HepG2 (cell line): ENCODE results near the gene KLF9. TPM values are rescaled to one million over a fixed set of nuclear protein-coding genes. Genes with fewer than 3 reads are reported as not detected.

Source experiments
- GATAD2A ChIP-seq: IDR thresholded peaks from 2 replicates; pipeline ENCODE4 v1.6.1; 2016
- HOXD1 ChIP-seq: sonication (generic); formaldehyde crosslinking; IDR thresholded peaks from 2 replicates; pipeline ENCODE4 v1.5.0; 2020; ENCODE audit warnings: missing genetic modification reagents
- KDM2A ChIP-seq: sonication (generic); formaldehyde crosslinking; IDR thresholded peaks from 2 replicates; pipeline ENCODE4 v1.4.0; 2020; ENCODE audit warnings: low read depth, missing genetic modification reagents, borderline replicate concordance
- KMT2B ChIP-seq: IDR thresholded peaks from 2 replicates; pipeline ENCODE4 v1.6.1; 2016; ENCODE audit warnings: missing genetic modification reagents, missing compliant biosample characterization
- MYC ChIP-seq: sonication (generic); formaldehyde crosslinking; IDR thresholded peaks from 2 replicates; pipeline ENCODE4 v1.9.0; 2021; ENCODE audit warnings: missing genetic modification reagents, borderline replicate concordance
- MYNN ChIP-seq: sonication (generic); formaldehyde crosslinking; IDR thresholded peaks from 2 replicates; pipeline ENCODE4 v1.4.0; 2020; ENCODE audit warnings: mild to moderate bottlenecking, low read depth, missing genetic modification reagents
- ZNF12 ChIP-seq: sonication (generic); formaldehyde crosslinking; IDR thresholded peaks from 2 replicates; pipeline ENCODE4 v1.5.0; 2020; ENCODE audit warnings: missing genetic modification reagents
- ZNF335 ChIP-seq: sonication (generic); formaldehyde crosslinking; IDR thresholded peaks from 2 replicates; pipeline ENCODE4 v1.4.0; 2020; ENCODE audit warnings: missing genetic modification reagents
- ZNF354B ChIP-seq: sonication (generic); formaldehyde crosslinking; IDR thresholded peaks from 2 replicates; pipeline ENCODE4 v1.8.0; 2022; ENCODE audit warnings: mild to moderate bottlenecking, missing genetic modification reagents
- polyA plus RNA-seq, 8 experiments: library from polyadenylated mRNA; depleted of rRNA in 3 of 8; stranded (reverse) in 7 of 8; unstranded in 1 of 8; fragments of >200 nt; fragmentation: Illumina TruSeq in 4 of 8; extraction: Trizol in 4 of 8; gene quantifications; 2 replicates each; pipeline versions ENCODE4 v1.2.1 to v1.2.3, GENCODE V29; 2011 to 2016; ENCODE audit warnings: low read depth in 4 of 8, missing spikeins in 1 of 8, mixed read lengths in 1 of 8; ENCODE audit not compliant: insufficient read depth in 1 of 8
- total RNA-seq, 5 experiments: library from RNA; depleted of rRNA; stranded (reverse); fragments of >200 nt; fragmentation: Illumina TruSeq; extraction: Trizol; gene quantifications; 2 replicates each; pipeline ENCODE4 v1.2.3, GENCODE V29; 2016; ENCODE audit warnings: low read depth in 1 of 5
- TF ChIP-seq, protein P1 (sequence below): sonication (generic); formaldehyde crosslinking; IDR thresholded peaks from 2 replicates; pipeline ENCODE4 v1.4.0; 2020; ENCODE audit warnings: mild to moderate bottlenecking, missing genetic modification reagents
- TF ChIP-seq, protein P2 (sequence below): IDR thresholded peaks from 2 replicates; pipeline ENCODE4 v1.6.1; 2016; ENCODE audit warnings: control low read depth
- TF ChIP-seq, protein P3 (sequence below): IDR thresholded peaks from 2 replicates; pipeline ENCODE4 v1.6.1; 2016; ENCODE audit warnings: low read depth, borderline replicate concordance
- TF ChIP-seq, protein P4 (sequence below): sonication (generic); formaldehyde crosslinking; IDR thresholded peaks from 2 replicates; pipeline ENCODE4 v1.4.0; 2020; ENCODE audit warnings: missing genetic modification reagents, borderline replicate concordance
- TF ChIP-seq, protein P5 (sequence below): sonication (generic); formaldehyde crosslinking; IDR thresholded peaks from 2 replicates; pipeline ENCODE4 v1.4.0; 2020; ENCODE audit warnings: missing genetic modification reagents
- TF ChIP-seq, protein P6 (sequence below): IDR thresholded peaks from 2 replicates; pipeline ENCODE4 v1.6.1; 2016; ENCODE audit warnings: mild to moderate bottlenecking

Gene KLF9
- total and polyA plus RNA-seq, 2 of the 13 experiments (the other 11 are each of a cell fraction or from before 2014, with no cell fraction given), result 5.7 to 7.2 TPM

DNA sequence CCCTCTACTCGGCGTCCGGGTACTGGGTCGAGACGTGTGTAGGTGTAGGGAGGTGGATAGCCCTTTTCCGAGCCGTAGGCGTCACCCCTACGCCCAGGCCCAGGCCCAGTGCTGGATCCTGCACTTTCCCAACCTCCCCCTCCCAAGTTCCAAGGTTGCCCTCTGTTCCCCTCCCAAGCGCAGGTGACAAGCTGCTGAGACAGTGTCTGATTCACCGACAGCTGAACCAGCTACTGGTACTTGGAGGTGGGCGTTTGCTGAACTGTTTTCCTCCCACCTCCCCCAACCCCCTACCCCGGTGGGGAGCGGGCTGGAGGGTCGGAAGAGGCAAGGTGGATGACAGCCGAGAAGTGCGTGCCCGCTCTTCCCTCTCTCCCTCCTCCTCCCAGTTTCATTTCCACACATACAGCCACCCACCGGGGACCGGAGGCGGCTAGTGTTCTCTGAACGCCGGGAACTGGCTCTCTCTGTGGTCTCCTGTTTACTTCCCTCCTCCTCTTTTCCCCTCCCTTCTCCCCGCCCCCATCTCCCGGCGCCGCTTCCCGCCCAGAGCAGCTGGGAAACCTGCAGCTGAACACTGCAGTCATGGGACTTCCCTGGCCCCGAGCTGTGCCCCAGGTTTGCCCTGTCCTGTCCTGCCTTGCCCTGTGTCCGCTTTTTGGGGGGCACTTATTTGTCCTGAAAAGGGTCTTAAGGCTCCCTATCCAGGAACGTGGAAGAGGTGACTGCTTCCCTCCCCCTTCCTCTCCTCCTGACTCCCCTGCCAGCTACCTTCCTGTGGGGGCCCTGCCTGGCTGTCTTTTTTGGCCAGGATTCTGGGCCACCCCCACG lies 6.2 kb upstream of the KLF9 start (continued):
- TF ChIP-seq, protein P1, sequence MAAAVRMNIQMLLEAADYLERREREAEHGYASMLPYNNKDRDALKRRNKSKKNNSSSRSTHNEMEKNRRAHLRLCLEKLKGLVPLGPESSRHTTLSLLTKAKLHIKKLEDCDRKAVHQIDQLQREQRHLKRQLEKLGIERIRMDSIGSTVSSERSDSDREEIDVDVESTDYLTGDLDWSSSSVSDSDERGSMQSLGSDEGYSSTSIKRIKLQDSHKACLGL (CRISPR knock-in tag), result no peak
- 0 out of 2 replicates have a peak, but pooled peaks have one; percentile 12 for TF ChIP-seq ZNF12 (CRISPR knock-in tag)
- TF ChIP-seq GATAD2A, result peak; percentile 75
- TF ChIP-seq, protein P2, sequence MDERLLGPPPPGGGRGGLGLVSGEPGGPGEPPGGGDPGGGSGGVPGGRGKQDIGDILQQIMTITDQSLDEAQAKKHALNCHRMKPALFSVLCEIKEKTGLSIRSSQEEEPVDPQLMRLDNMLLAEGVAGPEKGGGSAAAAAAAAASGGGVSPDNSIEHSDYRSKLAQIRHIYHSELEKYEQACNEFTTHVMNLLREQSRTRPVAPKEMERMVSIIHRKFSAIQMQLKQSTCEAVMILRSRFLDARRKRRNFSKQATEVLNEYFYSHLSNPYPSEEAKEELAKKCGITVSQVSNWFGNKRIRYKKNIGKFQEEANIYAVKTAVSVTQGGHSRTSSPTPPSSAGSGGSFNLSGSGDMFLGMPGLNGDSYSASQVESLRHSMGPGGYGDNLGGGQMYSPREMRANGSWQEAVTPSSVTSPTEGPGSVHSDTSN (CRISPR knock-in tag), result no peak
- TF ChIP-seq ZNF354B (CRISPR knock-in tag), result no peak
- no peak; the same call in 1 of the 2 replicates for TF ChIP-seq KDM2A (CRISPR knock-in tag)
- TF ChIP-seq MYNN, result no peak
- no peak; the same call in 1 of the 2 replicates for TF ChIP-seq HOXD1 (CRISPR knock-in tag)
- no peak for TF ChIP-seq ZNF335 (CRISPR knock-in tag)
- TF ChIP-seq, protein P3, sequence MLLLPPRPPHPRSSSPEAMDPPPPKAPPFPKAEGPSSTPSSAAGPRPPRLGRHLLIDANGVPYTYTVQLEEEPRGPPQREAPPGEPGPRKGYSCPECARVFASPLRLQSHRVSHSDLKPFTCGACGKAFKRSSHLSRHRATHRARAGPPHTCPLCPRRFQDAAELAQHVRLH (CRISPR knock-in tag), result peak; percentile 29; the same call in 1 of the 2 replicates
- no peak; the same call in 1 of the 2 replicates for TF ChIP-seq KMT2B (CRISPR knock-in tag)
- TF ChIP-seq, protein P4, sequence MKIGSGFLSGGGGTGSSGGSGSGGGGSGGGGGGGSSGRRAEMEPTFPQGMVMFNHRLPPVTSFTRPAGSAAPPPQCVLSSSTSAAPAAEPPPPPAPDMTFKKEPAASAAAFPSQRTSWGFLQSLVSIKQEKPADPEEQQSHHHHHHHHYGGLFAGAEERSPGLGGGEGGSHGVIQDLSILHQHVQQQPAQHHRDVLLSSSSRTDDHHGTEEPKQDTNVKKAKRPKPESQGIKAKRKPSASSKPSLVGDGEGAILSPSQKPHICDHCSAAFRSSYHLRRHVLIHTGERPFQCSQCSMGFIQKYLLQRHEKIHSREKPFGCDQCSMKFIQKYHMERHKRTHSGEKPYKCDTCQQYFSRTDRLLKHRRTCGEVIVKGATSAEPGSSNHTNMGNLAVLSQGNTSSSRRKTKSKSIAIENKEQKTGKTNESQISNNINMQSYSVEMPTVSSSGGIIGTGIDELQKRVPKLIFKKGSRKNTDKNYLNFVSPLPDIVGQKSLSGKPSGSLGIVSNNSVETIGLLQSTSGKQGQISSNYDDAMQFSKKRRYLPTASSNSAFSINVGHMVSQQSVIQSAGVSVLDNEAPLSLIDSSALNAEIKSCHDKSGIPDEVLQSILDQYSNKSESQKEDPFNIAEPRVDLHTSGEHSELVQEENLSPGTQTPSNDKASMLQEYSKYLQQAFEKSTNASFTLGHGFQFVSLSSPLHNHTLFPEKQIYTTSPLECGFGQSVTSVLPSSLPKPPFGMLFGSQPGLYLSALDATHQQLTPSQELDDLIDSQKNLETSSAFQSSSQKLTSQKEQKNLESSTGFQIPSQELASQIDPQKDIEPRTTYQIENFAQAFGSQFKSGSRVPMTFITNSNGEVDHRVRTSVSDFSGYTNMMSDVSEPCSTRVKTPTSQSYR, result 0 out of 2 replicates have a peak, but pooled peaks have one; percentile 63
- TF ChIP-seq, protein P5, sequence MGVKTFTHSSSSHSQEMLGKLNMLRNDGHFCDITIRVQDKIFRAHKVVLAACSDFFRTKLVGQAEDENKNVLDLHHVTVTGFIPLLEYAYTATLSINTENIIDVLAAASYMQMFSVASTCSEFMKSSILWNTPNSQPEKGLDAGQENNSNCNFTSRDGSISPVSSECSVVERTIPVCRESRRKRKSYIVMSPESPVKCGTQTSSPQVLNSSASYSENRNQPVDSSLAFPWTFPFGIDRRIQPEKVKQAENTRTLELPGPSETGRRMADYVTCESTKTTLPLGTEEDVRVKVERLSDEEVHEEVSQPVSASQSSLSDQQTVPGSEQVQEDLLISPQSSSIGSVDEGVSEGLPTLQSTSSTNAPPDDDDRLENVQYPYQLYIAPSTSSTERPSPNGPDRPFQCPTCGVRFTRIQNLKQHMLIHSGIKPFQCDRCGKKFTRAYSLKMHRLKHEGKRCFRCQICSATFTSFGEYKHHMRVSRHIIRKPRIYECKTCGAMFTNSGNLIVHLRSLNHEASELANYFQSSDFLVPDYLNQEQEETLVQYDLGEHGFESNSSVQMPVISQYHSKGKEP (CRISPR knock-in tag), result no peak
- no peak for TF ChIP-seq MYC (CRISPR knock-in tag)
- TF ChIP-seq, protein P6, sequence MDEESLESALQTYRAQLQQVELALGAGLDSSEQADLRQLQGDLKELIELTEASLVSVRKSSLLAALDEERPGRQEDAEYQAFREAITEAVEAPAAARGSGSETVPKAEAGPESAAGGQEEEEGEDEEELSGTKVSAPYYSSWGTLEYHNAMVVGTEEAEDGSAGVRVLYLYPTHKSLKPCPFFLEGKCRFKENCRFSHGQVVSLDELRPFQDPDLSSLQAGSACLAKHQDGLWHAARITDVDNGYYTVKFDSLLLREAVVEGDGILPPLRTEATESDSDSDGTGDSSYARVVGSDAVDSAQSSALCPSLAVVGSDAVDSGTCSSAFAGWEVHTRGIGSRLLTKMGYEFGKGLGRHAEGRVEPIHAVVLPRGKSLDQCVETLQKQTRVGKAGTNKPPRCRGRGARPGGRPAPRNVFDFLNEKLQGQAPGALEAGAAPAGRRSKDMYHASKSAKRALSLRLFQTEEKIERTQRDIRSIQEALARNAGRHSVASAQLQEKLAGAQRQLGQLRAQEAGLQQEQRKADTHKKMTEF (CRISPR knock-in tag), result peak; percentile 63
